Astrocyte (in vitro differentiated cells and primary cell): Measurements from ENCODE around the gene CHML.

ENCODE experiments used
- EZH2 ChIP-seq: IDR thresholded peaks from 2 replicates; pipeline ENCODE4 v1.6.1; 2012; ENCODE audit warnings: mild to moderate bottlenecking, low read length, inconsistent platforms; ENCODE audit not compliant: insufficient read depth
- TF ChIP-seq, protein P1 (sequence below): IDR thresholded peaks from 2 replicates; pipeline ENCODE4 v1.5.1; 2011; ENCODE audit warnings: low read depth, mild to moderate bottlenecking, inconsistent platforms, low read length, moderate library complexity; ENCODE audit not compliant: insufficient read depth

- TF ChIP-seq, protein P1, sequence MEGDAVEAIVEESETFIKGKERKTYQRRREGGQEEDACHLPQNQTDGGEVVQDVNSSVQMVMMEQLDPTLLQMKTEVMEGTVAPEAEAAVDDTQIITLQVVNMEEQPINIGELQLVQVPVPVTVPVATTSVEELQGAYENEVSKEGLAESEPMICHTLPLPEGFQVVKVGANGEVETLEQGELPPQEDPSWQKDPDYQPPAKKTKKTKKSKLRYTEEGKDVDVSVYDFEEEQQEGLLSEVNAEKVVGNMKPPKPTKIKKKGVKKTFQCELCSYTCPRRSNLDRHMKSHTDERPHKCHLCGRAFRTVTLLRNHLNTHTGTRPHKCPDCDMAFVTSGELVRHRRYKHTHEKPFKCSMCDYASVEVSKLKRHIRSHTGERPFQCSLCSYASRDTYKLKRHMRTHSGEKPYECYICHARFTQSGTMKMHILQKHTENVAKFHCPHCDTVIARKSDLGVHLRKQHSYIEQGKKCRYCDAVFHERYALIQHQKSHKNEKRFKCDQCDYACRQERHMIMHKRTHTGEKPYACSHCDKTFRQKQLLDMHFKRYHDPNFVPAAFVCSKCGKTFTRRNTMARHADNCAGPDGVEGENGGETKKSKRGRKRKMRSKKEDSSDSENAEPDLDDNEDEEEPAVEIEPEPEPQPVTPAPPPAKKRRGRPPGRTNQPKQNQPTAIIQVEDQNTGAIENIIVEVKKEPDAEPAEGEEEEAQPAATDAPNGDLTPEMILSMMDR, result no peak
- no peak for TF ChIP-seq EZH2
Observed at GRCh38 chr1:241638909-241639622, 1.1 kb downstream of the CHML start.
